ENCODE data around the gene UBE2R2. TPM values are rescaled to one million over a fixed set of nuclear protein-coding genes. Genes with fewer than 3 reads are reported as not detected.
"Not testable (repeated sequence)": the region's sequence is repeated elsewhere in the genome, so short reads cannot be mapped to it uniquely, and the experiment has no call there.

Gene UBE2R2
- total and polyA plus RNA-seq, 2 experiments from 2014 or later = 39.8 to 41.4 TPM

DNA sequence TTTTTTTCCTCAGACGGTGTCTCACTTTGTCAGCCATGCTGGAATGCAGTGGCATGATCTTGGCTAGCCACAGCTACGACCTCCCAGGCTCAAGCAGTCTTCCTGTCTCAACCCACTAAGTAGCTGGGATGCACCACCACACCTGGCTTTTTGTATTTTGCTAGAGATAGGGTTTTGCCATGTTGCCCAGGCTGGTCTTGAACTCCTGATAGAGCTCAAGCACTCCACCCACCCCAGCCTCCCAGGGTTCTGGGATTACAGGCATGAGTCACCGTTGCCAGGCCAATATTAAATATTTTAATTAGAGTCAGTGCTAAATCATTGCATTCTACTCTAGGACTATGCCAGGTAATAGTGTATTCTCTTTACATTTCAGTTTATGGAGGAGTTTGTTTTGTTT is 41.5 kb downstream of the UBE2R2 start:
- WGBS (ENCODE audit: low lambda C conversion rate, missing lambda C conversion rate) = 83% methylated on average over 3 of the region's 3 CpGs
- Histone ChIP-seq H3K4me2 (no peak overlapping the region), H3K27me3 (no peaks in the 10 kb centered on the region), H3K9me3 (ENCODE audit: low read depth) (no peaks in the 10 kb centered on the region), H3K79me2 (peaks cover 100% of the 10 kb centered on the region), H4K20me1 (ENCODE audit: insufficient read depth, poor library complexity, severe bottlenecking) (peaks cover 90% of the 10 kb centered on the region), H3K4me1 (ENCODE audit: insufficient read depth) (peaks cover 4% of the 10 kb centered on the region), H3K36me3 (replicated peaks; ENCODE audit: insufficient read depth, low read depth) (no peaks in the 10 kb centered on the region), H2AFZ (no peak overlapping the region), H3K9me2 (replicated peaks; ENCODE audit: insufficient read depth) (no peaks in the 10 kb centered on the region), H3K4me3 (no peak overlapping the region), H3K27ac (no peak overlapping the region)
- DNase-seq (ENCODE audit: low spot score) = no peak
- TF ChIP-seq, protein P1, sequence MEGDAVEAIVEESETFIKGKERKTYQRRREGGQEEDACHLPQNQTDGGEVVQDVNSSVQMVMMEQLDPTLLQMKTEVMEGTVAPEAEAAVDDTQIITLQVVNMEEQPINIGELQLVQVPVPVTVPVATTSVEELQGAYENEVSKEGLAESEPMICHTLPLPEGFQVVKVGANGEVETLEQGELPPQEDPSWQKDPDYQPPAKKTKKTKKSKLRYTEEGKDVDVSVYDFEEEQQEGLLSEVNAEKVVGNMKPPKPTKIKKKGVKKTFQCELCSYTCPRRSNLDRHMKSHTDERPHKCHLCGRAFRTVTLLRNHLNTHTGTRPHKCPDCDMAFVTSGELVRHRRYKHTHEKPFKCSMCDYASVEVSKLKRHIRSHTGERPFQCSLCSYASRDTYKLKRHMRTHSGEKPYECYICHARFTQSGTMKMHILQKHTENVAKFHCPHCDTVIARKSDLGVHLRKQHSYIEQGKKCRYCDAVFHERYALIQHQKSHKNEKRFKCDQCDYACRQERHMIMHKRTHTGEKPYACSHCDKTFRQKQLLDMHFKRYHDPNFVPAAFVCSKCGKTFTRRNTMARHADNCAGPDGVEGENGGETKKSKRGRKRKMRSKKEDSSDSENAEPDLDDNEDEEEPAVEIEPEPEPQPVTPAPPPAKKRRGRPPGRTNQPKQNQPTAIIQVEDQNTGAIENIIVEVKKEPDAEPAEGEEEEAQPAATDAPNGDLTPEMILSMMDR (IDR thresholded peaks at IDR 0.05; ENCODE audit: poor library complexity) = no peak
- TF ChIP-seq EZH2 (IDR thresholded peaks at IDR 0.05; ENCODE audit: borderline replicate concordance) (no peak), EZH2phosphoT487 (IDR thresholded peaks at IDR 0.05; ENCODE audit: low read depth, severe bottlenecking, unreplicated experiment) (no peak)

DNA sequence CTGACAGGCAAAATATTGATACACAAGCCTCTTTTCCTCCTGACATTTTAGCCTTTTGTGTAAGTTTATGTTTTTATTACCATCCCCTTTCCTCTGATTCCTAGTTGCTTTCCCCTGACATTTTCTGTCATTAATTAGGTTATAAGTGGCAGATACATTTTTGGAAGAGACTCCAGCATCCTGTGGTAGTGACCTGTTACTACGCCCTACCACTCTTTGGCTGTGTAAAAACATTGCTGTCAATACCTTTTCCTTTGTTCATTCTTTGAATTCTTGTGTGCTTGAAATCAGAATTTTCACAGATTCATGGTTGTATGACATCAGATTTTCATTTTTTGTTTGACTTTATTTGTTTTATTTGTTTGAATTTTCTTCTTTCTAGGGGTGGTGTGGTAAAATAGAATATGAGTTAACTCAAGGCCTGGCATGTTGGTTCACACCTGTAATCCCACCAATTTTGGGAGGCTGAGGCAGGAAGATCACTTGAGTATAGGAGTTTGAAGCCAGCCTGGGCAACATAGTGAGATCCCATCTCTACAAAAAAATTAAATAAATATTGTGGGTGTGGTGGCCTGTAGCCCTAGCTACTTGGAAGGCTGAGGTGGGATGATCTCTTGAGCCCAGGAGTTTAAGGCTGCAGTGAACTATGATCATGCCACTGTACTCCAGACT is 43.4 kb downstream of the UBE2R2 start:
- Histone ChIP-seq H3K4me3 (no peak overlapping the region), H3K9me2 (replicated peaks; ENCODE audit: insufficient read depth) (no peaks in the 10 kb centered on the region), H3K9me3 (ENCODE audit: low read depth) (no peaks in the 10 kb centered on the region), H3K27me3 (no peaks in the 10 kb centered on the region), H3K4me2 (no peak overlapping the region), H2AFZ (no peak overlapping the region), H3K79me2 (peaks cover 100% of the 10 kb centered on the region), H4K20me1 (ENCODE audit: insufficient read depth, poor library complexity, severe bottlenecking) (peaks cover 88% of the 10 kb centered on the region), H3K4me1 (ENCODE audit: insufficient read depth) (peaks cover 4% of the 10 kb centered on the region), H3K27ac (no peak overlapping the region), H3K36me3 (replicated peaks; ENCODE audit: insufficient read depth, low read depth) (no peaks in the 10 kb centered on the region)
- 94% methylated on average over 1 of the region's 1 CpG for WGBS (ENCODE audit: low lambda C conversion rate, missing lambda C conversion rate)
- TF ChIP-seq, protein P1 (IDR thresholded peaks at IDR 0.05; ENCODE audit: poor library complexity) = no peak
- no peak for TF ChIP-seq EZH2 (IDR thresholded peaks at IDR 0.05; ENCODE audit: borderline replicate concordance)
- no peak for TF ChIP-seq EZH2phosphoT487 (IDR thresholded peaks at IDR 0.05; ENCODE audit: low read depth, severe bottlenecking, unreplicated experiment)
- no peak for DNase-seq (ENCODE audit: low spot score)

DNA sequence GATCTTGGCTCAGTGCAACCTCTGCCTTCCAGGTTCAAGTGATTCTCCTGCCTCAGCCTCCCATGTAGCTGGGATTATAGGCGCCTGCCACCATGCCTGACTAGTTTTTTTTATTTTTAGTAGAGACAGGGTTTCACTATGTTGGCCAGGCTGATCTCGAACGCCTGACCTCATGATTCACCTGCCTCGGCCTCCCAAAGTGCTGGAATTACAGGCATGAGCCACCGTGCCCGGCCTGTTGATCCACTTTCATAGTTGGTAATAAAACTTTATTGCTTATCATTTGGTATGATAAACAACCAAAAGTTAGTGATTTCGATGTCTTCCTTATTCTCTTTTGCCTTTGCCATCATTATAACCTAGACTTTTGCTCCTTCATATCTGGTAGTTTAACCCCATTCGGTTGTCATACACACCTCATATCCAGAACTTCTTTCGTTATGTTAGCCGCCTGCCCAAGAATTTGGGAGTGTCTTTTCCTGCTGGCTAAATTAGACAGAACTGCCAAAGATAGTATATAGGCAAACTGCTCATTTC is 45.0 kb downstream of the UBE2R2 start:
- Histone ChIP-seq H3K9me3 (ENCODE audit: low read depth) (no peaks in the 10 kb centered on the region), H3K4me2 (no peak overlapping the region), H3K27me3 (no peaks in the 10 kb centered on the region), H3K79me2 (peaks cover 100% of the 10 kb centered on the region), H4K20me1 (ENCODE audit: insufficient read depth, poor library complexity, severe bottlenecking) (peaks cover 85% of the 10 kb centered on the region), H3K27ac (peak overlapping the region; percentile 14), H3K36me3 (replicated peaks; ENCODE audit: insufficient read depth, low read depth) (no peaks in the 10 kb centered on the region), H3K4me1 (ENCODE audit: insufficient read depth) (peaks cover 4% of the 10 kb centered on the region), H3K9me2 (replicated peaks; ENCODE audit: insufficient read depth) (no peaks in the 10 kb centered on the region), H2AFZ (no peak overlapping the region), H3K4me3 (no peak overlapping the region)
- WGBS (ENCODE audit: low lambda C conversion rate, missing lambda C conversion rate) = 76% methylated on average over 10 of the region's 10 CpGs
- TF ChIP-seq EZH2phosphoT487 (IDR thresholded peaks at IDR 0.05; ENCODE audit: low read depth, severe bottlenecking, unreplicated experiment) = no peak
- TF ChIP-seq EZH2 (IDR thresholded peaks at IDR 0.05; ENCODE audit: borderline replicate concordance) = no peak
- TF ChIP-seq, protein P1 (IDR thresholded peaks at IDR 0.05; ENCODE audit: poor library complexity) = no peak
- no peak for DNase-seq (ENCODE audit: low spot score)

DNA sequence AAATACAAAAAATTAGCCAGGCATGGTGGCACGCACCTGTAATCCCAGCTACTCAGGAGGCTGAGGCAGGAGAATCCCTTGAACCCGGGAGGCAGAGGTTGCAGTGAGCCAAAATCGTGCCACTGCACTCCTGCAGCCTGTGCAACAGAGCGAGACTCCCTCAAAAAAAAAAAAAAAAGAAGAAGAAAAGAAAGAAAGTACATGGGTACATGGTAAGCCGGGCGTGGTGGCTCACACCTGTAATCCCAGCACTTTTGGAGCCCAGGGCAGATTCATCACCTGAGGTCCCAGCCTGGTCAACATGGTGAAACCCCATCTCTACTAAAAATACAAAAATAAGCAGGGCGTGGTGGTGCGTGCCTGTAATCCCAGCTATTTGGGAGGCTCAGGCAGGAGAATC is 46.1 kb downstream of the UBE2R2 start:
- 99% methylated on average over 8 of the region's 8 CpGs for WGBS (ENCODE audit: low lambda C conversion rate, missing lambda C conversion rate)
- not testable (repeated sequence) for H3K4me2 ChIP-seq; H3K4me1 ChIP-seq (ENCODE audit: insufficient read depth); H3K27me3 ChIP-seq; H3K9me2 ChIP-seq (replicated peaks; ENCODE audit: insufficient read depth); H3K4me3 ChIP-seq; H3K27ac ChIP-seq; H2AFZ ChIP-seq; H3K36me3 ChIP-seq (replicated peaks; ENCODE audit: insufficient read depth, low read depth); DNase-seq (ENCODE audit: low spot score); H3K9me3 ChIP-seq (ENCODE audit: low read depth)
- peaks cover 85% of the 10 kb centered on the region for H4K20me1 ChIP-seq (ENCODE audit: insufficient read depth, poor library complexity, severe bottlenecking)
- peaks cover 100% of the 10 kb centered on the region for H3K79me2 ChIP-seq

All from hepatocyte (in vitro differentiated cells).